ENCODE results near the gene SCN9A. TPM values are rescaled to one million over a fixed set of nuclear protein-coding genes. Genes with fewer than 3 reads are reported as not detected.

The SCN9A gene
- total and polyA plus RNA-seq, 10 of the 15 experiments (the other 5 are each of a cell fraction or from before 2014, with no cell fraction given): 0.04 to 0.08 (median 0.08) TPM; not detected in 7

DNA sequence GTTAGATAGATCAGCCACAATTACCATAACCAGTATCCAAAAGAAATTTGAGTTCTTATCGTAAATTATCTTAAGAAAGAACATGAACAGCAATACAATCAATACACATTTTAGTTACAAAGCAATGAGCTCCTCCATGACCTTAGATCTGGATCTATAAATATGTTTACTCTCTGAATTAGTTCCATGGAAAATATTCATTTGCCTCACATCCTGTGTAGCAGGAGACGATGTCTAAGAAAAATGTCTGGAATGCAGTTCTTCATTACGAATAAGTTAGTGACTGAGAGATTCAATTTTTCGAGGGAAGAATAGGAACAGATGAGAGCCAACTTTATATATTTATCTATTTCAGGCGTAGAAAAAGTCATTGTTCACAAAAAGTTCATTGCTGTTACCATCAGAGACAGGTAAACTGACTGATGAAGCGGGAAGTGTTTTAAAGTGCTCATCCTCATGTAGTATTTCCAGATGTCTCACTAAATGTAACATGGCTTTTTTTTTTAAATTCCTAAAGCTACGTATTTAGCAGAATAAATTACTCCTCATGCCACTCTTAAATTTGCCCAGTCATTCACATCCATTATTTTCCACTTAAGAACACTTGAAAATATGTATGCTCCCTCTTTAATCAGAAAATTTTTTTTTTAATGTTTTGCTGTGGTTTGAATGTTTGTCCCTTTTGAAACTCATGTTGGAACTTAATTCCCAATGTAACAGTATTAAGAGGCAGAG is 141.5 kb downstream of the SCN9A start (continued):
- TF ChIP-seq, protein P1, sequence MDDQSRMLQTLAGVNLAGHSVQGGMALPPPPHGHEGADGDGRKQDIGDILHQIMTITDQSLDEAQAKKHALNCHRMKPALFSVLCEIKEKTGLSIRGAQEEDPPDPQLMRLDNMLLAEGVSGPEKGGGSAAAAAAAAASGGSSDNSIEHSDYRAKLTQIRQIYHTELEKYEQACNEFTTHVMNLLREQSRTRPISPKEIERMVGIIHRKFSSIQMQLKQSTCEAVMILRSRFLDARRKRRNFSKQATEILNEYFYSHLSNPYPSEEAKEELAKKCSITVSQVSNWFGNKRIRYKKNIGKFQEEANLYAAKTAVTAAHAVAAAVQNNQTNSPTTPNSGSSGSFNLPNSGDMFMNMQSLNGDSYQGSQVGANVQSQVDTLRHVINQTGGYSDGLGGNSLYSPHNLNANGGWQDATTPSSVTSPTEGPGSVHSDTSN (IDR thresholded peaks at IDR 0.05; ENCODE audit: insufficient replicate concordance, low read depth, low read length): no peak
- TF ChIP-seq MTA2 (IDR thresholded peaks at IDR 0.05; ENCODE audit: low read depth): no peak
- TF ChIP-seq, protein P2, sequence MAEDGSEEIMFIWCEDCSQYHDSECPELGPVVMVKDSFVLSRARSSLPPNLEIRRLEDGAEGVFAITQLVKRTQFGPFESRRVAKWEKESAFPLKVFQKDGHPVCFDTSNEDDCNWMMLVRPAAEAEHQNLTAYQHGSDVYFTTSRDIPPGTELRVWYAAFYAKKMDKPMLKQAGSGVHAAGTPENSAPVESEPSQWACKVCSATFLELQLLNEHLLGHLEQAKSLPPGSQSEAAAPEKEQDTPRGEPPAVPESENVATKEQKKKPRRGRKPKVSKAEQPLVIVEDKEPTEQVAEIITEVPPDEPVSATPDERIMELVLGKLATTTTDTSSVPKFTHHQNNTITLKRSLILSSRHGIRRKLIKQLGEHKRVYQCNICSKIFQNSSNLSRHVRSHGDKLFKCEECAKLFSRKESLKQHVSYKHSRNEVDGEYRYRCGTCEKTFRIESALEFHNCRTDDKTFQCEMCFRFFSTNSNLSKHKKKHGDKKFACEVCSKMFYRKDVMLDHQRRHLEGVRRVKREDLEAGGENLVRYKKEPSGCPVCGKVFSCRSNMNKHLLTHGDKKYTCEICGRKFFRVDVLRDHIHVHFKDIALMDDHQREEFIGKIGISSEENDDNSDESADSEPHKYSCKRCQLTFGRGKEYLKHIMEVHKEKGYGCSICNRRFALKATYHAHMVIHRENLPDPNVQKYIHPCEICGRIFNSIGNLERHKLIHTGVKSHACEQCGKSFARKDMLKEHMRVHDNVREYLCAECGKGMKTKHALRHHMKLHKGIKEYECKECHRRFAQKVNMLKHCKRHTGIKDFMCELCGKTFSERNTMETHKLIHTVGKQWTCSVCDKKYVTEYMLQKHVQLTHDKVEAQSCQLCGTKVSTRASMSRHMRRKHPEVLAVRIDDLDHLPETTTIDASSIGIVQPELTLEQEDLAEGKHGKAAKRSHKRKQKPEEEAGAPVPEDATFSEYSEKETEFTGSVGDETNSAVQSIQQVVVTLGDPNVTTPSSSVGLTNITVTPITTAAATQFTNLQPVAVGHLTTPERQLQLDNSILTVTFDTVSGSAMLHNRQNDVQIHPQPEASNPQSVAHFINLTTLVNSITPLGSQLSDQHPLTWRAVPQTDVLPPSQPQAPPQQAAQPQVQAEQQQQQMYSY (CRISPR knock-in tag; IDR thresholded peaks at IDR 0.05): no peak
- no peak for TF ChIP-seq ASH2L (IDR thresholded peaks at IDR 0.05; ENCODE audit: borderline replicate concordance, low read depth)

DNA sequence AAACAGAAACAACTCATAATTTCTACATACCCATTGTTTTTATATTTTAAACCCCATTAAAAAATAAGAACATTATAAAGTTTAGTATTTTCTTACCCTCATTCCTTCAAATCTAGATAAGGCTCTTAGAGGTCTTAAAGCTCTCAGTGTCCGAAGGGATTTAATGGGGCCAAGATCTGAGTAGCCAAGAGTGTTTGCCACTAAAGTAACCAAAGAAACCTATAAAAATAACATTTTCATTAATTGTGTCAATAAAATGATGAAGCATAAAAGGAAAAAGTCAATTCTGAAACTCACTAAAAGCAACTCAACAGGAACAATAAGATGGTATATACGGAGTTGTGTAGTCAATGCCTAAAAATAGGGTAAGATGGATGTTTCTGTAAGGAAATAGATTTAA is 142.5 kb downstream of the SCN9A start:
- Histone ChIP-seq H3K79me2 (ENCODE audit: control insufficient read depth, insufficient read depth, low read length) (no peaks in the 10 kb centered on the region), H3K9me3 (replicated peaks; ENCODE audit: control insufficient read depth, insufficient read depth, low read length) (no peaks in the 10 kb centered on the region), H3K36me3 (ENCODE audit: control insufficient read depth in 2 of 2, insufficient read depth in 2 of 2, low read length in 1 of 2) (no peaks in the 10 kb centered on the region), H2AFZ (ENCODE audit: control insufficient read depth, low read depth, low read length) (no peak overlapping the region), H3K27me3 (replicated peaks in 1 of 2; ENCODE audit: control insufficient read depth in 2 of 2, insufficient read depth in 2 of 2, low read length in 1 of 2) (no peaks in the 10 kb centered on the region), H3K4me2 (ENCODE audit: control insufficient read depth, insufficient read depth) (no peak overlapping the region), H3K4me1 (ENCODE audit: control insufficient read depth, insufficient read depth, low read length) (no peaks in the 10 kb centered on the region), H3K27ac (ENCODE audit: control insufficient read depth, insufficient read depth) (no peak overlapping the region), H3K9ac (ENCODE audit: control insufficient read depth, insufficient read depth, low read length) (no peak overlapping the region), H4K20me1 (ENCODE audit: control insufficient read depth, insufficient read depth) (no peaks in the 10 kb centered on the region), H3K4me3 (no peak overlapping the region)
- in situ Hi-C loops (cut with MboI): no loop called here
- ChIA-PET CTCF (no interaction called here), SMC1A (ENCODE audit: uncharacterized antibody, unreplicated experiment) (no interaction called here), RAD21 (ENCODE audit: unreplicated experiment) (no interaction called here), POLR2A (no interaction called here)
- 55% methylated on average over 2 of the region's 2 CpGs for WGBS (ENCODE audit: insufficient coverage, insufficient replicate concordance, low lambda C conversion rate, missing lambda C conversion rate)
- no peak for DNase-seq (ENCODE audit: low read depth, low spot score)
- FAIRE-seq: no peak
- BruUV-seq (replicated peaks): no TSS peak
- intact Hi-C loops (cut with micrococcal nuclease; ENCODE audit: unreplicated experiment): no loop called here
- no peak for ATAC-seq
- TF ChIP-seq, protein P3, sequence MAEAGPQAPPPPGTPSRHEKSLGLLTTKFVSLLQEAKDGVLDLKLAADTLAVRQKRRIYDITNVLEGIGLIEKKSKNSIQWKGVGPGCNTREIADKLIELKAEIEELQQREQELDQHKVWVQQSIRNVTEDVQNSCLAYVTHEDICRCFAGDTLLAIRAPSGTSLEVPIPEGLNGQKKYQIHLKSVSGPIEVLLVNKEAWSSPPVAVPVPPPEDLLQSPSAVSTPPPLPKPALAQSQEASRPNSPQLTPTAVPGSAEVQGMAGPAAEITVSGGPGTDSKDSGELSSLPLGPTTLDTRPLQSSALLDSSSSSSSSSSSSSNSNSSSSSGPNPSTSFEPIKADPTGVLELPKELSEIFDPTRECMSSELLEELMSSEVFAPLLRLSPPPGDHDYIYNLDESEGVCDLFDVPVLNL (IDR thresholded peaks at IDR 0.05; ENCODE audit: low read depth, low read length): no peak
- TF ChIP-seq KLF5 (IDR thresholded peaks at IDR 0.05; ENCODE audit: partially characterized antibody) (no peak), SREBF1 (IDR thresholded peaks at IDR 0.05; ENCODE audit: low read length) (no peak), KDM1A (IDR thresholded peaks at IDR 0.05; ENCODE audit: borderline replicate concordance) (no peak)
- TF ChIP-seq, protein P4, sequence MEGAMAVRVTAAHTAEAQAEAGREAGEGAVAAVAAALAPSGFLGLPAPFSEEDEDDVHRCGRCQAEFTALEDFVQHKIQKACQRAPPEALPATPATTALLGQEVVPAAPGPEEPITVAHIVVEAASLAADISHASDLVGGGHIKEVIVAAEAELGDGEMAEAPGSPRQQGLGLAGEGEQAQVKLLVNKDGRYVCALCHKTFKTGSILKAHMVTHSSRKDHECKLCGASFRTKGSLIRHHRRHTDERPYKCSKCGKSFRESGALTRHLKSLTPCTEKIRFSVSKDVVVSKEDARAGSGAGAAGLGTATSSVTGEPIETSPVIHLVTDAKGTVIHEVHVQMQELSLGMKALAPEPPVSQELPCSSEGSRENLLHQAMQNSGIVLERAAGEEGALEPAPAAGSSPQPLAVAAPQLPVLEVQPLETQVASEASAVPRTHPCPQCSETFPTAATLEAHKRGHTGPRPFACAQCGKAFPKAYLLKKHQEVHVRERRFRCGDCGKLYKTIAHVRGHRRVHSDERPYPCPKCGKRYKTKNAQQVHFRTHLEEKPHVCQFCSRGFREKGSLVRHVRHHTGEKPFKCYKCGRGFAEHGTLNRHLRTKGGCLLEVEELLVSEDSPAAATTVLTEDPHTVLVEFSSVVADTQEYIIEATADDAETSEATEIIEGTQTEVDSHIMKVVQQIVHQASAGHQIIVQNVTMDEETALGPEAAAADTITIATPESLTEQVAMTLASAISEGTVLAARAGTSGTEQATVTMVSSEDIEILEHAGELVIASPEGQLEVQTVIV (IDR thresholded peaks at IDR 0.05; ENCODE audit: borderline replicate concordance, partially characterized antibody): no peak
- TF ChIP-seq, protein P1 (IDR thresholded peaks at IDR 0.05; ENCODE audit: insufficient replicate concordance, low read depth, low read length): no peak
- TF ChIP-seq, protein P5, sequence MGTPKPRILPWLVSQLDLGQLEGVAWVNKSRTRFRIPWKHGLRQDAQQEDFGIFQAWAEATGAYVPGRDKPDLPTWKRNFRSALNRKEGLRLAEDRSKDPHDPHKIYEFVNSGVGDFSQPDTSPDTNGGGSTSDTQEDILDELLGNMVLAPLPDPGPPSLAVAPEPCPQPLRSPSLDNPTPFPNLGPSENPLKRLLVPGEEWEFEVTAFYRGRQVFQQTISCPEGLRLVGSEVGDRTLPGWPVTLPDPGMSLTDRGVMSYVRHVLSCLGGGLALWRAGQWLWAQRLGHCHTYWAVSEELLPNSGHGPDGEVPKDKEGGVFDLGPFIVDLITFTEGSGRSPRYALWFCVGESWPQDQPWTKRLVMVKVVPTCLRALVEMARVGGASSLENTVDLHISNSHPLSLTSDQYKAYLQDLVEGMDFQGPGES (IDR thresholded peaks at IDR 0.05): no peak

Data from GM12878 (cell line).